AG09319 (cell line): ENCODE results near the gene RHOJ.

Experiments
- DNase-seq: peaks from one replicate; pipeline ENCODE4 v3.0.0-alpha.2; 2010; ENCODE audit warnings: low read depth; ENCODE audit errors: extremely low read depth
- CTCF ChIP-seq: IDR thresholded peaks from 2 replicates; pipeline ENCODE4 v1.5.1; 2011; ENCODE audit warnings: low read depth, mild to moderate bottlenecking, inconsistent platforms, low read length, moderate library complexity

RHOJ gene

DNA sequence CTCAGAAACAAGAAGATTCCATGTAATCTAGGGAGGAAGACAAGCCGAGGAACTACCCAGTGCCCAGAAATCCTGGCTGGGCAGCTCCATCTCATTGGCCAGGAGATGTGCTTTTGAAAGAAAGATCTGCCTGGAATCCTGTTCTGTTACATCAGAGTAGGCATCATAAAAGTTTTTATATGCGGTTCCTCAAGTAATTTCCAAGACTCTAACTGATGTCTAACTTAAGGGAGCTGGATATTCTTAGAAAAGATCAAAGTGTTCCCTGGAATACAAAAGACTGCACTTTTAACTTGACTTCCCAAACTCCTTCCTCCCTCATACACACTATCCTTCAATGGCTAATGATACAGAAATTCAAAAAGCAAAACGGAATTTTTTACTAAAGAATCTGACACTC is 16.3 kb downstream of the RHOJ start:
- TF ChIP-seq CTCF, result no peak
- no peak for DNase-seq

DNA sequence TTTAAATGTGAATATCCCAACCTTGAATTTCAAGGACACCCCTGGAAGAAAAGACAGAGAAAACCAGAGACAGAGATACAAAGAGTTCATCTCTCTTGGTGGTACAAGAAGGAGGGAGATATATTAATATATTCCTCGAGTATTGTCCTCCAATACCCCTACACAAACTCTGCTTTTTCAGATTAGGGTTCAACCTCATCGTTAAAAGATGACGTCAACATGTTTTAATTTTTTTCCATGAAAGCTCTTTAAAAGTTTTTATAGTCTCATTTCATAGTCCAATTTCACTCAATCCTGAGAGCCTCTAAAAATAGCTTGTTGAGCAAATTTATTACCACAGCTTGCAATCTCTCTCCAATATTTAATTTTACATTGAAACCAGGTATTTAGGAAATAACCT is 19.4 kb downstream of the RHOJ start:
- DNase-seq, result no peak
- no peak for TF ChIP-seq CTCF

GRCh38 chr14:63224196-63224595 is 20.0 kb downstream of the RHOJ start:
- DNase-seq, result no peak
- no peak for TF ChIP-seq CTCF

DNA sequence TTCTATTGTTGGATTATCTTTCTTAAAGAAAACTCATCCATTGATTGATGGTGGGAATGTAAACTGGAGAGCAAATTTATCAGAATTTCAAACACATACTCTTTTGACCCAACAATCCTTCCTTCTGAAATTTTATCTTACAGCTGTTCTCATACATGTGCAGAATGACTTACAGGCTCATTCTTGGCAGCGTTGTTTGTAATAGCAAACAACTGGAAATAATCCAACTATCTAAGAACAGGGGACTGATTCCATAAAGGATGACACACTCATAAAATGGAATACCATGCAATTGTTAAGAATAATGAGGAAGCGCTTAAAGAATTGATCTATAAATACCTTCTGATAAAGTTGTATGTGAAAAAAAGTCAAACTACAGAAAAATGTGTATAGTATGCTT is 24.0 kb downstream of the RHOJ start:
- DNase-seq, result no peak
- no peak for TF ChIP-seq CTCF

DNA sequence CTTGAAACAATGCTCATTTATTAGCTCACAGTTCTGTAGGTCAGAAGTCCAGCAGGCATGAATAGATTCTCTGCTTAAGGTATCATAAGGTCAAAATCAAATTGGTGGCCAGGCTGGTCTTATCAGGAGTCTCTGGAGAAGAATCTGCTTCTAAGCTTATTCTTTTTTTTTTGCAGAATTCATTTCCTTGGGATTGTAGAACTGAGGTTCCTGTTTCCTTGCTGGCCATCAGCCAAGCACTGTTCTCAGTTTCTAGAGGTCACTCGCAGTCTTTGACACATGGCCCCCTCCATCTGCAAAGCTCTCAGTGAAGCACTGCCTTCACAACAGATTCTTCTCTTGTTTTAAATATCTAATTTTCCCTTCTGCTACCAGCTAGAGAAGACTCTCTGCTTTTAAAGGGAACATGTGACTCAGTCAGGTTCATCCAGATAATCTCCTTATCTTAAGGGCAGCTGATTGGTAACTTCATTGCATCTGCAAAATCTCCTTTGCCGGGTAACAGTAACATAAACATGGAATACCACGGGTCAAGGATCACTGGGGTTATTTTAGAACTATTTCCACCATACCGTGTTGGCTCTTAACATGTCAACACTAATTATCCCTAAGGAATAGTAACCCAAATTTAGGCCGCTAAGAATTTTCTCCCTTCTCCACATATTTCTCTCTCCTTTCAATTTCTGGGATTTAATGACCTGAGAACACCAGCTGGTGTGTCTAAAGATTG is 25.3 kb downstream of the RHOJ start:
- no peak for TF ChIP-seq CTCF
- no peak for DNase-seq

DNA sequence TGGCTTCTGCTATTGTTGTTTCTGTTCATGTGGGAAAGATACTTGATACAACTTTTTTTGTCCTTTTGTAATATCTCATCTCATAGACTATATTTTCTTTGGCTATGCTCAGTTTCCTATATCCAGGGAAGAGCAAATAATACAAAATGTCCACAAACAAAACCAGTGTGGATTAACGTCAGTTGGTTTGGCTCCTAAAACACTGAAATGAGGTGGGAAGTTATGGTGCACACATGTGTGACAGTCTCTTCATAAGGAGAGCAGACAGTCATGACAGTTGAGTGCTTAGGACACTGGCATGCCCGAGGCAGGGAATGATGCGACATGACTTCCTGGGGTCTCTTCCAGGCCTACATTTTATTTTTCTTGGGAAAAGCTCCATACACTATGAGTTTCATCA is 27.5 kb downstream of the RHOJ start:
- TF ChIP-seq CTCF, result no peak
- no peak for DNase-seq

GRCh38 chr14:63237791-63238190 is 33.5 kb downstream of the RHOJ start:
- no peak for TF ChIP-seq CTCF
- no peak for DNase-seq
